Measurements from ENCODE around the gene CCDC152.

DNA sequence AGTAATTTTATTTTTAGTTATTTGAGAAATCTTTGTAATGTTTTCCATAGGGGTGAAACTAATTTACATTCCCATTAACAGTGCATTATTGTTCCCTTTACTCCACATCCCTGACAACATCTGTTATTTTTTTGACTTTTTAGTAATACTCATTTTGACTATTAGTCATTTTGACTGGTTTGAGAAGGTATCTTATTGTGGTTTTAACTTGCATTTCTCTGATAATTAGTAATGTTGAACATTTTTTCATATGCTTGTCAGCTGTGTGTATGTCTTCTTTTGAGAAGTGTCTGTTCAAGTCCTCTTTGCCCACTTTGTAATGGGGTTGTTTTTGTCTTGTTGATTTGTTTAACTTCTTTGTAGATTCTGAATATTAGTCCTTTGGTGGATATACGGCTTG lies 27.5 kb downstream of the CCDC152 start:
- TF ChIP-seq EP300 (IDR thresholded peaks at IDR 0.05; ENCODE audit: borderline replicate concordance) (no peak), CEBPB (IDR thresholded peaks at IDR 0.05) (no peak), FOXM1 (IDR thresholded peaks at IDR 0.05; ENCODE audit: borderline replicate concordance, low read depth) (no peak), TCF12 (IDR thresholded peaks at IDR 0.05; ENCODE audit: low read depth) (no peak)
- TF ChIP-seq, protein P1, sequence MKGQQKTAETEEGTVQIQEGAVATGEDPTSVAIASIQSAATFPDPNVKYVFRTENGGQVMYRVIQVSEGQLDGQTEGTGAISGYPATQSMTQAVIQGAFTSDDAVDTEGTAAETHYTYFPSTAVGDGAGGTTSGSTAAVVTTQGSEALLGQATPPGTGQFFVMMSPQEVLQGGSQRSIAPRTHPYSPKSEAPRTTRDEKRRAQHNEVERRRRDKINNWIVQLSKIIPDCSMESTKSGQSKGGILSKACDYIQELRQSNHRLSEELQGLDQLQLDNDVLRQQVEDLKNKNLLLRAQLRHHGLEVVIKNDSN (IDR thresholded peaks at IDR 0.05): no peak
- TF ChIP-seq, protein P2, sequence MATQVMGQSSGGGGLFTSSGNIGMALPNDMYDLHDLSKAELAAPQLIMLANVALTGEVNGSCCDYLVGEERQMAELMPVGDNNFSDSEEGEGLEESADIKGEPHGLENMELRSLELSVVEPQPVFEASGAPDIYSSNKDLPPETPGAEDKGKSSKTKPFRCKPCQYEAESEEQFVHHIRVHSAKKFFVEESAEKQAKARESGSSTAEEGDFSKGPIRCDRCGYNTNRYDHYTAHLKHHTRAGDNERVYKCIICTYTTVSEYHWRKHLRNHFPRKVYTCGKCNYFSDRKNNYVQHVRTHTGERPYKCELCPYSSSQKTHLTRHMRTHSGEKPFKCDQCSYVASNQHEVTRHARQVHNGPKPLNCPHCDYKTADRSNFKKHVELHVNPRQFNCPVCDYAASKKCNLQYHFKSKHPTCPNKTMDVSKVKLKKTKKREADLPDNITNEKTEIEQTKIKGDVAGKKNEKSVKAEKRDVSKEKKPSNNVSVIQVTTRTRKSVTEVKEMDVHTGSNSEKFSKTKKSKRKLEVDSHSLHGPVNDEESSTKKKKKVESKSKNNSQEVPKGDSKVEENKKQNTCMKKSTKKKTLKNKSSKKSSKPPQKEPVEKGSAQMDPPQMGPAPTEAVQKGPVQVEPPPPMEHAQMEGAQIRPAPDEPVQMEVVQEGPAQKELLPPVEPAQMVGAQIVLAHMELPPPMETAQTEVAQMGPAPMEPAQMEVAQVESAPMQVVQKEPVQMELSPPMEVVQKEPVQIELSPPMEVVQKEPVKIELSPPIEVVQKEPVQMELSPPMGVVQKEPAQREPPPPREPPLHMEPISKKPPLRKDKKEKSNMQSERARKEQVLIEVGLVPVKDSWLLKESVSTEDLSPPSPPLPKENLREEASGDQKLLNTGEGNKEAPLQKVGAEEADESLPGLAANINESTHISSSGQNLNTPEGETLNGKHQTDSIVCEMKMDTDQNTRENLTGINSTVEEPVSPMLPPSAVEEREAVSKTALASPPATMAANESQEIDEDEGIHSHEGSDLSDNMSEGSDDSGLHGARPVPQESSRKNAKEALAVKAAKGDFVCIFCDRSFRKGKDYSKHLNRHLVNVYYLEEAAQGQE (IDR thresholded peaks at IDR 0.05; ENCODE audit: low read depth): no peak

All from Ishikawa (cell line).